HCT116 (cell line): ENCODE results near the gene MYOF. TPM values are rescaled to one million over a fixed set of nuclear protein-coding genes. Genes with fewer than 3 reads are reported as not detected.

Source experiments
- ATAC-seq: fragments of 200-7000 bp; cut with Tn5 transposase; 2 replicates; pipeline ENCODE4 v1.9.1; 2020; ENCODE audit warnings: mild to moderate bottlenecking, moderate library complexity
- BruUV-seq: library from RNA; stranded (reverse); fragments of 400-500 nt; replicated peaks from 2 replicates; lab custom pipeline; 2021; lab: Mats Ljungman, UMichigan
- CTCF ChIA-PET: fragments of 300-600 bp; sonication (Branson Sonifier 250); formaldehyde crosslinking; loops from one replicate; lab custom pipeline; 2021; ENCODE audit warnings: antibody characterized with exemption; lab: Charles Lee
- POLR2A ChIA-PET: fragments of 300-600, 350-600 bp; sonication (Branson Sonifier 250); formaldehyde crosslinking; loops from one replicate; lab custom pipeline; 2021; ENCODE audit warnings: antibody characterized with exemption; lab: Charles Lee
- RAD21 ChIA-PET, 2 experiments: fragments of 300-600 bp; sonication (Branson Sonifier 250); formaldehyde crosslinking; loops; one replicate each; lab custom pipeline; 2023; ENCODE audit warnings: low total read pairs in 2 of 2; ENCODE audit not compliant: uncharacterized antibody in 2 of 2, unreplicated experiment in 2 of 2, low non-redundant PET in 1 of 2; lab: Charles Lee
- DNase-seq: peaks from one replicate; pipeline ENCODE4 v3.0.0-alpha.2; 2010; ENCODE audit warnings: low read depth, low spot score
- H2AFZ ChIP-seq: fragments of 200-600 bp; shearing (Covaris generic), sonication (generic); 2 replicates; pipeline ENCODE4 v1.6.1; 2017; ENCODE audit warnings: low read depth, mixed run types, mixed read lengths, antibody characterized with exemption, low read length; ENCODE audit not compliant: poor library complexity, severe bottlenecking
- H3K27ac ChIP-seq: 2 replicates; pipeline ENCODE4 v1.5.1; 2012; ENCODE audit warnings: low read depth, low read length
- H3K27me3 ChIP-seq: fragments of 200-600 bp; sonication (generic); 2 replicates; pipeline ENCODE4 v1.6.1; 2016; ENCODE audit warnings: mixed run types, low read length, mixed read lengths; ENCODE audit not compliant: insufficient read depth
- H3K36me3 ChIP-seq, 2 experiments: fragments of 200-500 bp in 1 of 2; fragments of 200-600 bp in 1 of 2; sonication (Bioruptor generic) in 1 of 2; sonication (generic) in 1 of 2; 2 replicates each; pipeline versions ENCODE4 v1.5.1 to v1.6.1; 2014 to 2016; ENCODE audit warnings: low read length in 2 of 2, inconsistent platforms in 1 of 2, mixed read lengths in 1 of 2, mixed run types in 1 of 2; ENCODE audit not compliant: insufficient read depth in 2 of 2, control insufficient read depth in 1 of 2
- H3K4me1 ChIP-seq, 2 experiments: fragments of 200-600 bp in 1 of 2; sonication (generic) in 1 of 2; 2 replicates each; pipeline versions ENCODE4 v1.5.1 to v1.6.1; 2012 to 2017; ENCODE audit warnings: low read length in 2 of 2, inconsistent platforms in 1 of 2, mild to moderate bottlenecking in 1 of 2, mixed read lengths in 1 of 2, mixed run types in 1 of 2, moderate library complexity in 1 of 2; ENCODE audit not compliant: insufficient read depth in 2 of 2, control insufficient read depth in 1 of 2
- H3K4me2 ChIP-seq: fragments of 200-600 bp; sonication (generic); 2 replicates; pipeline ENCODE4 v1.6.1; 2017; ENCODE audit warnings: mixed run types, low read length, mixed read lengths
- H3K4me3 ChIP-seq, 2 experiments: fragments of 200-600 bp in 1 of 2; sonication (generic) in 1 of 2; replicated peaks in 1 of 2; 2 replicates each; pipeline ENCODE4 v1.5.1; 2011 to 2016; ENCODE audit warnings: low read length in 2 of 2, control low read depth in 1 of 2, low read depth in 1 of 2, mild to moderate bottlenecking in 1 of 2, mixed read lengths in 1 of 2, mixed run types in 1 of 2
- H3K79me2 ChIP-seq: fragments of 200-600 bp; sonication (generic); 2 replicates; pipeline ENCODE4 v1.6.1; 2017; ENCODE audit warnings: mild to moderate bottlenecking, mixed run types, low read length, moderate library complexity, mixed read lengths; ENCODE audit not compliant: insufficient read depth
- H3K9ac ChIP-seq: fragments of 200-600 bp; sonication (generic); 2 replicates; pipeline ENCODE4 v1.6.1; 2016; ENCODE audit warnings: low read length, mixed read lengths
- H3K9me2 ChIP-seq: fragments of 200-600 bp; sonication (generic), shearing (Covaris generic); 2 replicates; pipeline ENCODE4 v1.6.1; 2017; ENCODE audit warnings: mixed run types, mild to moderate bottlenecking, moderate library complexity; ENCODE audit not compliant: insufficient read depth
- H3K9me3 ChIP-seq, 2 experiments: fragments of 200-500 bp in 1 of 2; fragments of 200-600 bp in 1 of 2; sonication (Bioruptor generic) in 1 of 2; sonication (generic) in 1 of 2; 2 replicates each; pipeline ENCODE4 v1.6.1; 2014 to 2017; ENCODE audit warnings: low read length in 2 of 2, mixed read lengths in 2 of 2, inconsistent platforms in 1 of 2, low read depth in 1 of 2, mild to moderate bottlenecking in 1 of 2, mixed run types in 1 of 2, moderate library complexity in 1 of 2; ENCODE audit not compliant: control insufficient read depth in 1 of 2, insufficient read depth in 1 of 2
- H4K20me1 ChIP-seq: fragments of 200-600 bp; sonication (generic), shearing (Covaris generic); 2 replicates; pipeline ENCODE4 v1.6.1; 2017; ENCODE audit warnings: mixed run types, mild to moderate bottlenecking, moderate library complexity; ENCODE audit not compliant: insufficient read depth
- ELF1 ChIP-seq: IDR thresholded peaks from 2 replicates; pipeline ENCODE4 v1.6.1; 2012; ENCODE audit warnings: low read depth, borderline replicate concordance
- EZH2 ChIP-seq: fragments of 200-600 bp; sonication (generic); IDR thresholded peaks from 2 replicates; pipeline ENCODE4 v1.6.1; 2017; ENCODE audit warnings: antibody characterized with exemption, mixed run types
- FOSL1 ChIP-seq: IDR thresholded peaks from 2 replicates; pipeline ENCODE4 v1.6.1; 2012; ENCODE audit warnings: low read depth
- JUND ChIP-seq: IDR thresholded peaks from 2 replicates; pipeline ENCODE4 v1.6.1; 2012
- RAD21 ChIP-seq: IDR thresholded peaks from 2 replicates; pipeline ENCODE4 v1.6.1; 2012; ENCODE audit warnings: low read depth, mild to moderate bottlenecking
- REST ChIP-seq: IDR thresholded peaks from 2 replicates; pipeline ENCODE4 v1.6.1; 2012; ENCODE audit warnings: low read depth
- SP1 ChIP-seq: IDR thresholded peaks from 2 replicates; pipeline ENCODE4 v1.6.1; 2012; ENCODE audit warnings: low read depth
- SRF ChIP-seq: IDR thresholded peaks from 2 replicates; pipeline ENCODE4 v1.6.1; 2012; ENCODE audit warnings: low read depth
- TCF7L2 ChIP-seq: IDR thresholded peaks from 2 replicates; pipeline ENCODE4 v1.7.0; 2011; ENCODE audit warnings: borderline replicate concordance, inconsistent platforms; ENCODE audit not compliant: insufficient read depth, insufficient read length; ENCODE audit errors: extremely low read depth
- YY1 ChIP-seq: IDR thresholded peaks from 2 replicates; pipeline ENCODE4 v1.6.1; 2011; ENCODE audit warnings: low read length, low read depth, moderate library complexity, mild to moderate bottlenecking; ENCODE audit not compliant: insufficient replicate concordance; ENCODE audit errors: extremely low read depth
- ZNF274 ChIP-seq: fragments of 200-500 bp; sonication (Bioruptor generic); IDR thresholded peaks from 2 replicates; pipeline ENCODE4 v1.6.1; 2014; ENCODE audit warnings: mild to moderate bottlenecking, low read depth, low read length, inconsistent platforms
- intact Hi-C: fragments of 100-400 bp; cut with micrococcal nuclease; formaldehyde crosslinking; loops from 2 replicates; pipeline ENCODE4 v1.10.0; 2022
- total RNA-seq: library from RNA; stranded (reverse); gene quantifications from one replicate; pipeline ENCODE4 v1.2.1, GENCODE V29; 2021; ENCODE audit not compliant: unreplicated experiment
- TF ChIP-seq, protein P1 (sequence below): IDR thresholded peaks from 2 replicates; pipeline ENCODE4 v1.6.1; 2011; ENCODE audit warnings: mild to moderate bottlenecking, low read length, moderate library complexity; ENCODE audit not compliant: insufficient replicate concordance; ENCODE audit errors: extremely low read depth

MYOF gene
- total RNA-seq, 1 experiment from 2014 or later, result 250 TPM

DNA sequence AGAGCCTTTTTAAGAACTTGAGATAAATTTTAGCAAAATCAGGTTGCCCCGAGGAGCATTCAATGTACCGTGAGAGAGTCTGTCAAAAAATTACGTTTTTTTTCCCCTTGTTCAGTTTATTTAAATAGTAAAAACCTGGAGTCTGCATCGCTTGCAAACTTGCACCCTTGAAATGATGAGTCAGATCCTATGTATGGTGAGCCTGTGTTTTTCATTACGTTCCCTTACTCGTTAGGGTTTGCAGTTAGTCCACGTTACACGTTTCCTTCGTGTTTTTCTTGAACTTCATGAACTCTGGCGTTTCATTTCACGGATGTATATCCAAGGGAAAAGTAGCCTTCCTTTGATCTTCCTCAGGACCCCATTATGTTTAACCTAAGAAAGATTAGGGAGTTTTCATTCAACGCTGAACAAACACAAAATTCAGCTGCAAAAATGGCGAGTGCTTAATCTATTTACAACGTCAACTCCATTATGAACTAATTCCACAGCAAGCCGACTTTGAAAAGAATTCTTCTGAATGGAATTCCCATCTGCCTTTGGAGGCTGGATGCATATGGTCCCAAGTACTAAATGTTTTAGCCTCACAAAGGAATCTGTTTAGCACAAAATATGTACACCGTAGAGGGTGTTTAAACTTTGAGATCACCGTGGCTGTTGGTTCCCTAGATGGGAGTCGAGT is 182.4 kb downstream of the MYOF start:
- Histone ChIP-seq H3K9me2 (no peaks in the 10 kb centered on the region), H3K4me3 (no peak overlapping the region), H3K9ac (no peak overlapping the region), H3K4me2 (no peak overlapping the region), H4K20me1 (no peaks in the 10 kb centered on the region), H3K27me3 (no peaks in the 10 kb centered on the region), H3K9me3 (no peaks in the 10 kb centered on the region), H3K36me3 (no peaks in the 10 kb centered on the region), H3K27ac (no peak overlapping the region), H3K79me2 (no peaks in the 10 kb centered on the region), H3K4me1 (no peaks in the 10 kb centered on the region), H2AFZ (no peak overlapping the region)
- CTCF ChIA-PET, result no interaction called here
- POLR2A ChIA-PET, result no interaction called here
- TF ChIP-seq SRF, result no peak
- TF ChIP-seq, protein P1, sequence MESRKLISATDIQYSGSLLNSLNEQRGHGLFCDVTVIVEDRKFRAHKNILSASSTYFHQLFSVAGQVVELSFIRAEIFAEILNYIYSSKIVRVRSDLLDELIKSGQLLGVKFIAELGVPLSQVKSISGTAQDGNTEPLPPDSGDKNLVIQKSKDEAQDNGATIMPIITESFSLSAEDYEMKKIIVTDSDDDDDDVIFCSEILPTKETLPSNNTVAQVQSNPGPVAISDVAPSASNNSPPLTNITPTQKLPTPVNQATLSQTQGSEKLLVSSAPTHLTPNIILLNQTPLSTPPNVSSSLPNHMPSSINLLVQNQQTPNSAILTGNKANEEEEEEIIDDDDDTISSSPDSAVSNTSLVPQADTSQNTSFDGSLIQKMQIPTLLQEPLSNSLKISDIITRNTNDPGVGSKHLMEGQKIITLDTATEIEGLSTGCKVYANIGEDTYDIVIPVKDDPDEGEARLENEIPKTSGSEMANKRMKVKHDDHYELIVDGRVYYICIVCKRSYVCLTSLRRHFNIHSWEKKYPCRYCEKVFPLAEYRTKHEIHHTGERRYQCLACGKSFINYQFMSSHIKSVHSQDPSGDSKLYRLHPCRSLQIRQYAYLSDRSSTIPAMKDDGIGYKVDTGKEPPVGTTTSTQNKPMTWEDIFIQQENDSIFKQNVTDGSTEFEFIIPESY, result no peak
- no peak for TF ChIP-seq ZNF274
- no peak for TF ChIP-seq FOSL1
- no peak for TF ChIP-seq TCF7L2
- TF ChIP-seq ELF1, result no peak
- TF ChIP-seq SP1, result no peak
- TF ChIP-seq EZH2, result no peak
- TF ChIP-seq JUND, result no peak
- TF ChIP-seq REST, result no peak
- no peak for TF ChIP-seq RAD21
- TF ChIP-seq YY1, result no peak
- intact Hi-C loops, result no loop called here
- no peak for ATAC-seq
- DNase-seq, result no peak
- BruUV-seq, result no TSS peak
- RAD21 ChIA-PET, result no interaction called here
